HepG2 (cell line): ENCODE measurements around the gene SEC14L5. TPM values are rescaled to one million over a fixed set of nuclear protein-coding genes. Genes with fewer than 3 reads are reported as not detected.

Experiments used
- CBFB ChIP-seq: sonication (generic); formaldehyde crosslinking; IDR thresholded peaks from 2 replicates; pipeline ENCODE4 v1.4.0; 2020; ENCODE audit warnings: missing genetic modification reagents
- HNRNPLL ChIP-seq: fragments of 200-400 bp; formaldehyde crosslinking; IDR thresholded peaks from 2 replicates; pipeline ENCODE4 v1.6.1; 2017; ENCODE audit warnings: mild to moderate bottlenecking, low read depth, low read length; ENCODE audit not compliant: poor library complexity, severe bottlenecking
- MEIS2 ChIP-seq: sonication (generic); formaldehyde crosslinking; IDR thresholded peaks from 2 replicates; pipeline ENCODE4 v1.9.0; 2021; ENCODE audit warnings: mild to moderate bottlenecking, missing genetic modification reagents
- MXI1 ChIP-seq: IDR thresholded peaks from 3 replicates; pipeline ENCODE4 v1.6.1; 2012; ENCODE audit warnings: low read depth, low read length, inconsistent platforms, borderline replicate concordance
- PLRG1 ChIP-seq: fragments of 450-650 bp; conservative IDR thresholded peaks from 2 replicates; pipeline ENCODE4 v1.6.1; 2016
- RFXAP ChIP-seq: sonication (generic); formaldehyde crosslinking; IDR thresholded peaks from 2 replicates; pipeline ENCODE4 v1.4.0; 2020; ENCODE audit warnings: missing genetic modification reagents, borderline replicate concordance
- SAP130 ChIP-seq: IDR thresholded peaks from 2 replicates; pipeline ENCODE4 v1.6.1; 2016; ENCODE audit warnings: low read depth
- TBX2 ChIP-seq: sonication (generic); formaldehyde crosslinking; IDR thresholded peaks from 2 replicates; pipeline ENCODE4 v1.5.0; 2020; ENCODE audit warnings: missing genetic modification reagents, mild to moderate bottlenecking, borderline replicate concordance
- TCF12 ChIP-seq, 2 experiments: fragments of 450-650 bp in 1 of 2; sonication (generic) in 1 of 2; formaldehyde crosslinking in 1 of 2; IDR thresholded peaks; 2 replicates each; pipeline versions ENCODE4 v1.6.1 to v1.8.0; 2017 to 2022; ENCODE audit warnings: antibody characterized with exemption in 1 of 2, mild to moderate bottlenecking in 1 of 2, missing genetic modification reagents in 1 of 2, moderate library complexity in 1 of 2
- TIGD3 ChIP-seq: sonication (generic); formaldehyde crosslinking; IDR thresholded peaks from 2 replicates; pipeline ENCODE4 v1.5.1; 2020; ENCODE audit warnings: mild to moderate bottlenecking, missing genetic modification reagents, borderline replicate concordance
- WIZ ChIP-seq: sonication (generic); formaldehyde crosslinking; IDR thresholded peaks from 2 replicates; pipeline ENCODE4 v1.5.1; 2020; ENCODE audit warnings: mild to moderate bottlenecking, missing genetic modification reagents
- ZBTB34 ChIP-seq: sonication (generic); formaldehyde crosslinking; IDR thresholded peaks from 2 replicates; pipeline ENCODE4 v1.8.0; 2022; ENCODE audit warnings: mild to moderate bottlenecking, missing genetic modification reagents
- ZBTB42 ChIP-seq: sonication (generic); formaldehyde crosslinking; IDR thresholded peaks from 2 replicates; pipeline ENCODE4 v1.5.0; 2020; ENCODE audit warnings: mild to moderate bottlenecking, missing genetic modification reagents
- ZFP1 ChIP-seq: IDR thresholded peaks from 2 replicates; pipeline ENCODE4 v1.6.1; 2016
- ZNF326 ChIP-seq: sonication (generic); formaldehyde crosslinking; IDR thresholded peaks from 2 replicates; pipeline ENCODE4 v1.4.0; 2020; ENCODE audit warnings: missing genetic modification reagents, borderline replicate concordance
- ZNF577 ChIP-seq: sonication (generic); formaldehyde crosslinking; IDR thresholded peaks from 2 replicates; pipeline ENCODE4 v1.4.0; 2020; ENCODE audit warnings: mild to moderate bottlenecking, low read depth, missing genetic modification reagents, borderline replicate concordance
- polyA plus RNA-seq, 8 experiments: library from polyadenylated mRNA; depleted of rRNA in 3 of 8; stranded (reverse) in 7 of 8; unstranded in 1 of 8; fragments of >200 nt; fragmentation: Illumina TruSeq in 4 of 8; extraction: Trizol in 4 of 8; gene quantifications; 2 replicates each; pipeline versions ENCODE4 v1.2.1 to v1.2.3, GENCODE V29; 2011 to 2016; ENCODE audit warnings: low read depth in 4 of 8, missing spikeins in 1 of 8, mixed read lengths in 1 of 8; ENCODE audit not compliant: insufficient read depth in 1 of 8
- total RNA-seq, 5 experiments: library from RNA; depleted of rRNA; stranded (reverse); fragments of >200 nt; fragmentation: Illumina TruSeq; extraction: Trizol; gene quantifications; 2 replicates each; pipeline ENCODE4 v1.2.3, GENCODE V29; 2016; ENCODE audit warnings: low read depth in 1 of 5
- TF ChIP-seq, protein P1 (sequence below): sonication (generic); formaldehyde crosslinking; IDR thresholded peaks from 2 replicates; pipeline ENCODE4 v1.4.0; 2020; ENCODE audit warnings: missing genetic modification reagents, borderline replicate concordance
- TF ChIP-seq, protein P2 (sequence below): sonication (generic); formaldehyde crosslinking; IDR thresholded peaks from 2 replicates; pipeline ENCODE4 v1.4.0; 2020; ENCODE audit warnings: missing genetic modification reagents, borderline replicate concordance

The SEC14L5 gene
- total and polyA plus RNA-seq, 2 of the 13 experiments (the other 11 are each of a cell fraction or from before 2014, with no cell fraction given) = 0.40 to 0.42 TPM

DNA sequence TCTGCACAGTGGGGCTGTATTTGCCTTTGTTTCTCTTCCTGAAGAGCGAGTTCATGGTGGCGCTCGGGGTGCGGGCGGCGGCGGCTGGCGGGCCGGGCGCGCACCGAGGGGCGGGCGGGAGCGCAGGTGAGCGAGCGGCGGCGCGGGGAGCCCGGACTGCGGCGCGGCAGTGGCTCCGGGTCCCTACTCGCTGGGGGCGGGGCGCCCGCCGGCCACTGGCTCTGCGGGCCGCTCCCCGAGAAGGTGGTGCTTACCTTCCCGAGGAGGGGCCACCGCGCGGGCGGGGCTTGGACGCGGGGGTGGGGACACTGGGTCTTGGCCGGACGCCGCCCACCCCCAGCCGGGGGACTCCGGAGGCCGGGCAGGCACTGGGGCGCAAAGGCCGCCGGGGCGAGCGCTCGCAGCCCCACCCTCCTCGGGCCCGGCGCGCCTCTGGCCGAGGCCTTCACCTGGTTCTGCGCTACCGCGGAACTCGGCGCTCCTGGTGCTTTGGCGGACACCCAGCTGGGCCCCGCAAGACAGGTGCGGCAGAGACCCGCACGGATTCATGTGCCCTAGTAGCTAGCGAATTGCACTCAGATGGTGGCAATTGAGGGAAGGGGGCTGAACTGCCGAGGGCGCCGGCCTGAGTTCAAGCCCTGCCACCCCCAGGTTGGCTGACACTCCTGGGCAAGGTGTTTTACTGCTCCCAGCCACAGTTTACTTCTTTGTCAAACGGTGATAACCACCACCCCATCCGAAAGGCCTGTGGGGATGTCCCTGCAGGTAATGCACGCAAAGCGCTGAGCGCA is 20.9 kb upstream of the SEC14L5 start, which contains the start of gene PPL (continued):
- TF ChIP-seq CBFB (CRISPR knock-in tag) (no peak), ZBTB34 (CRISPR knock-in tag) (no peak), ZNF326 (CRISPR knock-in tag) (no peak), MEIS2 (CRISPR knock-in tag) (no peak; the same call in 1 of the 2 replicates), TIGD3 (no peak), ZFP1 (CRISPR knock-in tag) (no peak), SAP130 (CRISPR knock-in tag) (peak; percentile 81), ZBTB42 (CRISPR knock-in tag) (0 out of 2 replicates have a peak, but pooled peaks have one; percentile 60), TBX2 (CRISPR knock-in tag) (peak; percentile 34), PLRG1 (no peak), RFXAP (CRISPR knock-in tag) (peak; percentile 22; the same call in 1 of the 2 replicates), ZNF577 (no peak), TCF12 (IDR thresholded peaks at IDR 0.05) (no peak), TCF12 (CRISPR knock-in tag; IDR thresholded peaks at IDR 0.05) (no peak), WIZ (CRISPR knock-in tag) (no peak), MXI1 (peak; percentile 58; the same call in 1 of the 3 replicates), HNRNPLL (peak; percentile 81)
- TF ChIP-seq, protein P1, sequence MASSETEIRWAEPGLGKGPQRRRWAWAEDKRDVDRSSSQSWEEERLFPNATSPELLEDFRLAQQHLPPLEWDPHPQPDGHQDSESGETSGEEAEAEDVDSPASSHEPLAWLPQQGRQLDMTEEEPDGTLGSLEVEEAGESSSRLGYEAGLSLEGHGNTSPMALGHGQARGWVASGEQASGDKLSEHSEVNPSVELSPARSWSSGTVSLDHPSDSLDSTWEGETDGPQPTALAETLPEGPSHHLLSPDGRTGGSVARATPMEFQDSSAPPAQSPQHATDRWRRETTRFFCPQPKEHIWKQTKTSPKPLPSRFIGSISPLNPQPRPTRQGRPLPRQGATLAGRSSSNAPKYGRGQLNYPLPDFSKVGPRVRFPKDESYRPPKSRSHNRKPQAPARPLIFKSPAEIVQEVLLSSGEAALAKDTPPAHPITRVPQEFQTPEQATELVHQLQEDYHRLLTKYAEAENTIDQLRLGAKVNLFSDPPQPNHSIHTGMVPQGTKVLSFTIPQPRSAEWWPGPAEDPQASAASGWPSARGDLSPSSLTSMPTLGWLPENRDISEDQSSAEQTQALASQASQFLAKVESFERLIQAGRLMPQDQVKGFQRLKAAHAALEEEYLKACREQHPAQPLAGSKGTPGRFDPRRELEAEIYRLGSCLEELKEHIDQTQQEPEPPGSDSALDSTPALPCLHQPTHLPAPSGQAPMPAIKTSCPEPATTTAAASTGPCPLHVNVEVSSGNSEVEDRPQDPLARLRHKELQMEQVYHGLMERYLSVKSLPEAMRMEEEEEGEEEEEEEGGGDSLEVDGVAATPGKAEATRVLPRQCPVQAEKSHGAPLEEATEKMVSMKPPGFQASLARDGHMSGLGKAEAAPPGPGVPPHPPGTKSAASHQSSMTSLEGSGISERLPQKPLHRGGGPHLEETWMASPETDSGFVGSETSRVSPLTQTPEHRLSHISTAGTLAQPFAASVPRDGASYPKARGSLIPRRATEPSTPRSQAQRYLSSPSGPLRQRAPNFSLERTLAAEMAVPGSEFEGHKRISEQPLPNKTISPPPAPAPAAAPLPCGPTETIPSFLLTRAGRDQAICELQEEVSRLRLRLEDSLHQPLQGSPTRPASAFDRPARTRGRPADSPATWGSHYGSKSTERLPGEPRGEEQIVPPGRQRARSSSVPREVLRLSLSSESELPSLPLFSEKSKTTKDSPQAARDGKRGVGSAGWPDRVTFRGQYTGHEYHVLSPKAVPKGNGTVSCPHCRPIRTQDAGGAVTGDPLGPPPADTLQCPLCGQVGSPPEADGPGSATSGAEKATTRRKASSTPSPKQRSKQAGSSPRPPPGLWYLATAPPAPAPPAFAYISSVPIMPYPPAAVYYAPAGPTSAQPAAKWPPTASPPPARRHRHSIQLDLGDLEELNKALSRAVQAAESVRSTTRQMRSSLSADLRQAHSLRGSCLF = no peak
- TF ChIP-seq, protein P2, sequence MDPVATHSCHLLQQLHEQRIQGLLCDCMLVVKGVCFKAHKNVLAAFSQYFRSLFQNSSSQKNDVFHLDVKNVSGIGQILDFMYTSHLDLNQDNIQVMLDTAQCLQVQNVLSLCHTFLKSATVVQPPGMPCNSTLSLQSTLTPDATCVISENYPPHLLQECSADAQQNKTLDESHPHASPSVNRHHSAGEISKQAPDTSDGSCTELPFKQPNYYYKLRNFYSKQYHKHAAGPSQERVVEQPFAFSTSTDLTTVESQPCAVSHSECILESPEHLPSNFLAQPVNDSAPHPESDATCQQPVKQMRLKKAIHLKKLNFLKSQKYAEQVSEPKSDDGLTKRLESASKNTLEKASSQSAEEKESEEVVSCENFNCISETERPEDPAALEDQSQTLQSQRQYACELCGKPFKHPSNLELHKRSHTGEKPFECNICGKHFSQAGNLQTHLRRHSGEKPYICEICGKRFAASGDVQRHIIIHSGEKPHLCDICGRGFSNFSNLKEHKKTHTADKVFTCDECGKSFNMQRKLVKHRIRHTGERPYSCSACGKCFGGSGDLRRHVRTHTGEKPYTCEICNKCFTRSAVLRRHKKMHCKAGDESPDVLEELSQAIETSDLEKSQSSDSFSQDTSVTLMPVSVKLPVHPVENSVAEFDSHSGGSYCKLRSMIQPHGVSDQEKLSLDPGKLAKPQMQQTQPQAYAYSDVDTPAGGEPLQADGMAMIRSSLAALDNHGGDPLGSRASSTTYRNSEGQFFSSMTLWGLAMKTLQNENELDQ (CRISPR knock-in tag) = no peak
